Esophagus (tissue), 2 donors: Measurements from ENCODE around the gene SYCP2. TPM values are rescaled to one million over a fixed set of nuclear protein-coding genes. Genes with fewer than 3 reads are reported as not detected.

ENCODE experiments used
- H3K27ac ChIP-seq, 2 donors: one replicate each; pipeline ENCODE4 v1.5.1; 2013; ENCODE audit warnings: low read depth in 2 of 2, mild to moderate bottlenecking in 2 of 2, inconsistent platforms in 1 of 2, low read length in 1 of 2, moderate library complexity in 1 of 2
- H3K27me3 ChIP-seq, 2 donors: one replicate each; pipeline ENCODE4 v1.6.1; 2013; ENCODE audit warnings: low read length in 2 of 2, control low read depth in 1 of 2, mild to moderate bottlenecking in 1 of 2; ENCODE audit not compliant: insufficient read depth in 2 of 2, control insufficient read depth in 1 of 2
- H3K36me3 ChIP-seq, 2 donors: one replicate each; pipeline ENCODE4 v1.6.1; 2013; ENCODE audit warnings: low read length in 1 of 2; ENCODE audit not compliant: control insufficient read depth in 2 of 2, insufficient read depth in 2 of 2
- H3K4me1 ChIP-seq, 2 donors: one replicate each; pipeline ENCODE4 v1.6.1; 2013; ENCODE audit warnings: low read length in 1 of 2; ENCODE audit not compliant: control insufficient read depth in 2 of 2, insufficient read depth in 2 of 2
- H3K4me3 ChIP-seq, 2 donors: one replicate each; pipeline ENCODE4 v1.5.1; 2013; ENCODE audit warnings: low read length in 2 of 2, mild to moderate bottlenecking in 2 of 2, low read depth in 1 of 2, moderate library complexity in 1 of 2
- H3K9me3 ChIP-seq, 2 donors: one replicate each; pipeline ENCODE4 v1.6.1; 2013; ENCODE audit warnings: mild to moderate bottlenecking in 2 of 2, low read depth in 1 of 2, low read length in 1 of 2, moderate library complexity in 1 of 2; ENCODE audit not compliant: control insufficient read depth in 2 of 2, insufficient read depth in 1 of 2
- whole genome bisulfite sequencing, 2 donors: extraction: QIAGEN DNeasy Blood & Tissue Kit; methylation state at CpG; one replicate each; pipeline ENCODE4 v1.1.7; 2013; 5-methylcytosine and 5-hydroxymethylcytosine counted together
- polyA plus RNA-seq, 2 donors: library from polyadenylated mRNA; stranded (reverse); fragments of 200-250 nt; gene quantifications; one replicate each; pipeline ENCODE4 v1.2.3, GENCODE V29; 2013
- donor health status: healthy with polysubstance abuse.
- donor health status: Bipolar disorder and iron deficiency.

The SYCP2 gene
- polyA plus RNA-seq, 2 donors: 0.56 to 1.1 TPM

DNA sequence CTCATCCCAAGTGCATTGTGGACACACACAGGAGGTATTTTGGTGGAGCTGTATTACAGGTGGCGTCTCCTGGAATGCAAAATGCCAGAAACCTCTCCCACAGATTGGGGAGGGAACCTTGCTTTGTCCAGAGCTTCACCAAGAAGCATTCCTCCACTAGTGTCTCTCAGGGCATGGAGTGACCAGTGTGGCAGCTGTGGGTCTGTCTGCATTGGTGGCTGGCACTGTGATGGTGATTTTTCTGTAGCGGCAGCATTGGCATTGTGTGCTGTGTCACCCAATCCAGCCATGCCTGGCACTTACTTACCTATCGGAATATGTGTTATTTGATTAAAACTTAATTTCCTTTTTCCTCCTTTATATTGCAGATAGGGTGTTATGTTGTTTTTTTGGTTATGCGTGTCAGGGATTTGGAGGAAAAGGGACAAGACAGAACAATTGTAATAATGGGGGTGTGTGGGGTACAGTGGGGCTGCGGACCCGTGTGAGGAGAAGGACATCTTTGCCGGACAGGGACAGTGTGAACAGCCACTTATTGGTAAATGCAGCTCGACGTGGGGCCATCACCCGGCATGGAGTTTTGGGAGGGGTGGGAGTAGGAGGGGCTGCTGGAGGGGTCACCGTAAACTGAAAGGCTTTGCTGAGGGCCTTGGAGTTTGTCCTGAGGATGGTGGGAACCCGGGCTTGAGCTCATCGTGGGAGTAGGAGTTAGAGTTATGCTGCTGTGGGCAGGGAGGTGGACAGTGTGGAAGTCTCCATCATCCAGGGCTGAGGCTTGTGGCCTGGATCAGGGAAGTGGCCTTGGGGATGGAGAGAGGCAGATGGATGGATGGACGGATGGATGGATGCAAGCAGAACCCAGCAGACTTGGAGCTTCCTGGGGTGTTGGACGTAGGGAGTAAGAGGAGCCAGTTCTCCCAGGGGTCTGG is 105.0 kb downstream of the SYCP2 start:
- Histone ChIP-seq H3K36me3 (no peaks in the 10 kb centered on the region), H3K27ac (no peak overlapping the region), H3K27me3 (no peaks in the 10 kb centered on the region), H3K4me1 (peaks cover 0 to 3% of the 10 kb centered on the region in 2 donors), H3K9me3 (no peaks in the 10 kb centered on the region), H3K4me3 (no peak overlapping the region)
- 81 to 88% methylated on average over 15 of the region's 15 CpGs for WGBS, 2 donors

GRCh38 chr20:59827138-59828056 is 106.0 kb downstream of the SYCP2 start:
- H3K27ac ChIP-seq: no peak overlapping the region
- H3K27me3 ChIP-seq: no peaks in the 10 kb centered on the region
- no peak overlapping the region for H3K4me3 ChIP-seq
- H3K9me3 ChIP-seq: no peaks in the 10 kb centered on the region
- no peaks in the 10 kb centered on the region for H3K36me3 ChIP-seq
- H3K4me1 ChIP-seq: peaks cover 0 to 3% of the 10 kb centered on the region in 2 donors
- 75 to 77% methylated on average over 16 of the region's 16 CpGs for WGBS, 2 donors

DNA sequence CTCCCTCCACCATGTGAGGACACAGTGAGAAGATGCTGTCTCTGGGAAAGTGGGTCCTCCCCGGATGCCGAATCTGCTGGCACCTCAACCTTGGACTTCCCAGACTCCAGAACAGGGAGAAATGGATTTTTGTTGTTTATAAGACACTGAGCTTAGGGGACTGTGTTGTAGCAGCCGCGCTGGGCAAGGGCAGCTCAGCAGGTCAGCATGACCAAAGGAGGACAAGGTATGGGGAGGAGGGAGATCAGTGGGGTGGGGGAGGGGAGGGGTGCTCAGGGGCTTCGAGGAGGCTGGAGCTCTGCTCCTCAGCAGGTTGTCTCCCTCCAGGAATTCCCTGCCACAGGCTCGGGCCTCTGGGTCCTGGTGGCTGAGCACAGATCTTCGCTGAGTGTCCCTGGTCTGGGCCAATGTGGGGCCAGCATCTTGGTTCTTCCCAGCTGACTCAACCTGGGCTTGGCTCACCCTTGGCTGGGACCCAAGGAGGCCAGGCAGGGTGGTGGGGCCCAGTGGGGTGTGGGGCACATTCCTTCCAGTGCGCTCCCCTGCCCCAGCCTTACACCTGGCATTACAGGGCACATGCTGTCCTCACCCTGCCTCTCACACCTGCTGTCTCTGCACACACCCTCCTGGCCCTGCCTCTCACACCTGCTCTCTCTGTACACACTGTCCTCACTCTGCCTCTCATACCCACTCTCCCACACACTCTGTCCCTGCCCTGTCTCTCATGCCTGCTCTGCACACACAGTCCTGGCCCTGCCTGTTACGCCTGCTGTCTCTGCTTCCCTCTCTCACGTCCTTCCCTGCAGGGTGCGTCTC is 107.3 kb downstream of the SYCP2 start:
- Histone ChIP-seq H3K4me3 (no peak overlapping the region), H3K36me3 (no peaks in the 10 kb centered on the region), H3K9me3 (no peaks in the 10 kb centered on the region), H3K27me3 (no peaks in the 10 kb centered on the region), H3K4me1 (no peaks in the 10 kb centered on the region), H3K27ac (peak overlapping the region in 1 of 2 donors; percentile 8)
- WGBS, 2 donors: 66 to 76% methylated on average over 10 to 11 of the region's 11 CpGs

DNA sequence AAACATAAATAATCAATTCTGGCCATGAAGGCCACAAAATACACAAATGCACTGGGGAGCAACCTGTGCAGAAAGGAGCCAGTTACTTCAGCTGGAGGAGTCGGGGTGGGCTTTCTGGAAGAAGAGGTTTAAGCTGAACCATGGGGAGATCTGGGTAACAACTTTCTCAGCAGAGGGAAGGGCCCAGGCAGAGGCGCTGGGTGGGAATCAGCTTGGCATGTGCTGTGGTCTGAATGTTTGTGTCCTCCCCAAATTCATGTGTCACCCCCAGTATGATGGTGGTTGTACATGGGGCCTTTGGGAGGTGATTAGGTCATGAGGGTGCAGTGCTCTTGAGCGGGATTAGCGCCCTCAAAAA is 107.9 kb downstream of the SYCP2 start:
- Histone ChIP-seq H3K4me1 (no peaks in the 10 kb centered on the region), H3K27ac (no peak overlapping the region), H3K9me3 (no peaks in the 10 kb centered on the region), H3K27me3 (no peaks in the 10 kb centered on the region), H3K4me3 (no peak overlapping the region), H3K36me3 (no peaks in the 10 kb centered on the region)
- 97 to 99% methylated on average over 4 of the region's 4 CpGs for WGBS, 2 donors

DNA sequence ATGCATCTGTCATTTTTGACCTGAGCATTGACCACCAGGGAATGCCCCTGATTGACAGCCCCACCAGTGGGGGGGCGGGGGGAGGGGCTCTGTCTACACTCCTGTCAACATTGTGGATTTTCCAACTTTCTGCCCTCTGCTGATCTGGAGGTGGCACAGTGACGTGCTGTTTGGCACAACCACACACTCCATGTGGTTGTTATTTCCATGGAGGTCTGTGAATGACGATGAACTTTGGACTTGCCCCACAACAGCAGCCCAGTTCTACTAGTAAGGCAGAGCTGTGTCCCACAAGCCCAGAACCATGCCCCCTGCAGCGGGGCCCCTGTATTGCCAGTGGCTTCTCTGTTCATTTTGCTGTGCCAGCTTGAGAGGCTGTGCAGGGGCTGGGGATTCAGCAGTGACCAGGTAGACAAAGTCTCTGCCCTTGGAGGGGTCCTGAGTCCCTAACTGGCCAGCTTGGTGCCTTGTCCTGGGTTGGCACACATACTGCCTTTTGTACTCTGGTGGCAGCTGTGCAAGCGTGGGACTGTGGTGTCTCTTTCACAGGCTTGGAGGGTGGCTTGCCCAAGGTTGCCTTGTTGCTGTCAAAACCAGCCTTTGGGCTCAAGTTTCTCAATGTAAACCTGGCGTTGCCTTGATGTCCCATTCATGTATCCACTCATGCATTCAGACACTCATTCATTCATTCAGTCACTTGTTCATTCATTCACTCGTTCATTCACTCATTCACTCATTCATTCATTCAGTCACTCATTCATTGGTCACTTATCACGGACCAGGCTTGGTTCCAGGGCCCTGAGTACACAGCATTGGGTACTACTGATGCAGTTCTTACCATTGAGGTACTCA is 108.5 kb downstream of the SYCP2 start:
- H3K4me1 ChIP-seq: no peaks in the 10 kb centered on the region
- WGBS, 2 donors: 68 to 74% methylated on average over 8 of the region's 8 CpGs
- H3K4me3 ChIP-seq: no peak overlapping the region
- H3K27me3 ChIP-seq: no peaks in the 10 kb centered on the region
- H3K27ac ChIP-seq: no peak overlapping the region
- H3K9me3 ChIP-seq: no peaks in the 10 kb centered on the region
- no peaks in the 10 kb centered on the region for H3K36me3 ChIP-seq

DNA sequence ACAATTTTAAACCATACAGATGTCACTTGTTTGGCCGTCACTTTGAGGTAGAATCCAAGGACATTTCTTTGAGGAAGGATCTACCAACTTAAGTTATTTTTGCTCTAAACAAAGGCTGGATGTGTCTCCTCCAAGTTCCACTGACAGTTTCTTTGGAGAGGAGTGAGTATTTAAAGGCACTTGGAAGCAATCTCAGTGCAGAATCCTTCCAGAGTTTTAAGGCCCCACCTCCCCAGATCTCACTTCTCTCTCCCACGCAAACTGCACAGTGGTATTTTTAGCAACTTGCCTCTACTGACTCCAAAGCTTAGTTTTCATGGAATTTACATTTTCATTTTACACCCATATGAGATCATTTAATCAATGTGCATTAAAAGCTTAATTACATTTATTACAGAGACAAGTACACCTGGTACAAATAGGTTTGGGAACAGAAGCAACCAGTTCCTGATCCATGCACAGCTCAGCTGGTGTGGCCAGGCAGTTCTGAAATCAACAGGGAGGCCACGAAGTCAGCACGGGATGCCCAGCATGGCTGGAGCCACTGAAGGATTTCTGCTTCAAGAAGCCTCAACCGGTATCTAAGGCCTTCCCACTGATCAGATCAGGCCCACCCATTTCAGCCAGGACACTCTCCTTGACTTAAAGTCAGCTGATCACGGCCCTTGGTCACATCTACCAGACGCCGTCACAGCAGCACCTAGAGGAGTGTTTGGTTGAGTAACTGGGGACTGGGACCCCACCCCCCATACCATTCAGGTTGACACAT is 109.8 kb downstream of the SYCP2 start:
- no peak overlapping the region for H3K27ac ChIP-seq
- no peak overlapping the region for H3K4me3 ChIP-seq
- H3K36me3 ChIP-seq: no peaks in the 10 kb centered on the region
- H3K9me3 ChIP-seq: no peaks in the 10 kb centered on the region
- WGBS, 2 donors: 74 to 78% methylated on average over 8 of the region's 8 CpGs
- no peaks in the 10 kb centered on the region for H3K4me1 ChIP-seq
- H3K27me3 ChIP-seq: no peaks in the 10 kb centered on the region

- H3K9me3 ChIP-seq: no peaks in the 10 kb centered on the region
- no peak overlapping the region for H3K27ac ChIP-seq
- H3K4me1 ChIP-seq: no peaks in the 10 kb centered on the region
- H3K27me3 ChIP-seq: no peaks in the 10 kb centered on the region
- no peaks in the 10 kb centered on the region for H3K36me3 ChIP-seq
- WGBS, 2 donors: 86 to 88% methylated on average over 9 of the region's 9 CpGs
- H3K4me3 ChIP-seq: no peak overlapping the region
Measured at GRCh38 chr20:59823030-59823423, 110.4 kb downstream of the SYCP2 start.

DNA sequence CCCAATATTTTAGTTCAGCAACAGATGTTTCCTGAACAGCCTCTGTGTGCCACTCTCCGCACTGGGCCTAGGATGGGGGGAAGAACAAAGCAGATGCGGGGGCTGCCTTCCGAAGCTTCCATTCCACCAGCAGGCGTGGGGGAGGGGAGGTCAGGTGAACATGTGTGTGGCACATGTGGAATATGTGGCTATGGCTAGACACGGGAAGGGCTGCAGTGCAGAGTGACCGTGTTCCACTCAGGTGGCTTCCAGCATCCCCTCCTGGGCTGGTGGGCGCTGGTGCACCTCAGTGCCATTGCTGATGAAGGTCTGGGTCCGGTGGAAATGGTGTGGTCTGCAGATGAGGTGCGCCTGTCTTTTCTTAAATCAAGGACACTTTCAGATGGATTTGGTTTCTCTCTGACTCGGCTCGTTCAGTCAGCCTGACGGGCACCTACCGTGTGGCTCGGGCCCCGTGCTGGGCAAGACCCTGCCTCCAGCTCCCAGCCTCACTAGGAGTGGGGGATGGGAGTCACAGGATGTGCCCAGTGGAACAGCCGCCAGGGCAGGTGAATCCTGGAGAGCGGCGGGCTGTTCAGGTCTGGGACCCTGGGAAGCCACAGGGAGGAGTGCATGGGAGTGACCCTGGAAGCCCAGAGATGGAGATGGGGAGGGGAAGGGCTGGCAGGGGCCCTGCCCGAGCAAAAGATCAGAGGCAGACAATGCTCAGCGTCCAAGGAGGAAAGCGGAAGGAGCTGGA is 111.0 kb downstream of the SYCP2 start:
- WGBS, 2 donors: 79 to 86% methylated on average over 21 of the region's 21 CpGs
- H3K4me3 ChIP-seq: no peak overlapping the region
- H3K4me1 ChIP-seq: no peaks in the 10 kb centered on the region
- H3K9me3 ChIP-seq: no peaks in the 10 kb centered on the region
- H3K36me3 ChIP-seq: no peaks in the 10 kb centered on the region
- no peaks in the 10 kb centered on the region for H3K27me3 ChIP-seq
- no peak overlapping the region for H3K27ac ChIP-seq
